Karpas-422 (cell line): ENCODE results near the gene TCF7L1. TPM values are rescaled to one million over a fixed set of nuclear protein-coding genes. Genes with fewer than 3 reads are reported as not detected.
"Not testable (repeated sequence)": the region's sequence is repeated elsewhere in the genome, so short reads cannot be mapped to it uniquely, and the experiment has no call there.

Source experiments
- DNase-seq: peaks from one replicate; pipeline ENCODE4 v3.0.0-alpha.2; 2015
- H2AFZ ChIP-seq: fragments of 200-600 bp; sonication (generic); 2 replicates; pipeline ENCODE4 v1.6.1; 2014; ENCODE audit warnings: antibody characterized with exemption, low read length, mixed read lengths
- H3K27ac ChIP-seq: fragments of 200-600 bp; sonication (generic); 2 replicates; pipeline ENCODE4 v1.5.1; 2014; ENCODE audit warnings: mild to moderate bottlenecking, low read length, moderate library complexity
- H3K27me3 ChIP-seq: fragments of 200-600 bp; sonication (generic); 2 replicates; pipeline ENCODE4 v1.6.1; 2014; ENCODE audit warnings: low read length, mixed read lengths
- H3K36me3 ChIP-seq: fragments of 200-600 bp; sonication (generic); 2 replicates; pipeline ENCODE4 v1.6.1; 2014; ENCODE audit warnings: low read length, mixed read lengths; ENCODE audit not compliant: insufficient read depth
- H3K4me1 ChIP-seq: fragments of 200-600 bp; sonication (generic); 2 replicates; pipeline ENCODE4 v1.6.1; 2014; ENCODE audit warnings: mild to moderate bottlenecking, low read length, mixed read lengths
- H3K4me2 ChIP-seq: fragments of 200-600 bp; sonication (generic); 2 replicates; pipeline ENCODE4 v1.6.1; 2014; ENCODE audit warnings: low read length, low read depth, mild to moderate bottlenecking; ENCODE audit not compliant: poor library complexity, severe bottlenecking
- H3K4me3 ChIP-seq: fragments of 200-600 bp; sonication (generic); 2 replicates; pipeline ENCODE4 v1.5.1; 2014; ENCODE audit warnings: mild to moderate bottlenecking, antibody characterized with exemption, low read length, mixed read lengths
- H3K79me2 ChIP-seq: fragments of 200-600 bp; sonication (generic); 2 replicates; pipeline ENCODE4 v1.6.1; 2014; ENCODE audit warnings: mild to moderate bottlenecking, low read length, mixed read lengths
- H3K9ac ChIP-seq: fragments of 200-600 bp; sonication (generic); 2 replicates; pipeline ENCODE4 v1.6.0; 2014; ENCODE audit warnings: low read length
- H3K9me2 ChIP-seq: fragments of 200-600 bp; sonication (generic), shearing (Covaris generic); replicated peaks from 2 replicates; pipeline ENCODE4 v1.6.0; 2014; ENCODE audit warnings: mild to moderate bottlenecking, low read length, moderate library complexity; ENCODE audit not compliant: insufficient read depth
- H3K9me3 ChIP-seq: fragments of 300-700, 200-600 bp; sonication (generic); 2 replicates; pipeline ENCODE4 v1.6.1; 2014; ENCODE audit warnings: low read length, mixed read lengths
- H4K20me1 ChIP-seq: fragments of 200-600 bp; sonication (generic); 2 replicates; pipeline ENCODE4 v1.6.1; 2014; ENCODE audit warnings: mild to moderate bottlenecking, antibody characterized with exemption, low read length, low read depth; ENCODE audit not compliant: insufficient read depth
- total RNA-seq: library from RNA; depleted of rRNA; stranded (reverse); fragments of >200 nt; shearing (Covaris generic); gene quantifications from 2 replicates; pipeline ENCODE4 v1.2.3, GENCODE V29; 2014; ENCODE audit warnings: low replicate concordance

TCF7L1 gene
- total RNA-seq, 1 experiment from 2014 or later: not detected

DNA sequence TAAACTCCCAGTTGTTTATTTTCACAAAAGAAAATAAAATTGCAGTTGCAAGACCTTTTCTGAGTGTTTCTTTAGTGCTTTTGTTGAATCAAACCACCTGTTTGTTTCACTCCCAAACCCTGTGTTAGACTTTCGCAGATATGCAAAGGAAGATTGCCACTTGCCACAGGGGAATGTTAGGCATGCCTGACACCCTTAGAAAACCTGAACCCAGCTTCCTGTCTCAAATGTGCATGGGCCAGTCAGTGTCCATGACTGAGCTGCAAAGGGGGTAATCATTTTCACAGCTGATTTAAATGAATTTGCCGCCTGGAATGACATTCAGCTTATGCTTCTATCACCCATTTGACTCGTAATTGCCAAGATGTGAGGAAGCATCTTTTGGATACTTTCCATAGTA lies 177.1 kb downstream of the TCF7L1 start:
- H3K9me2 ChIP-seq: no peaks in the 10 kb centered on the region
- peak overlapping the region; percentile 3 for H3K4me2 ChIP-seq
- peaks cover 31% of the 10 kb centered on the region; the same call in 1 of the 2 replicates for H4K20me1 ChIP-seq
- H3K79me2 ChIP-seq: no peaks in the 10 kb centered on the region
- no peak overlapping the region for H2AFZ ChIP-seq
- DNase-seq: peak; percentile 66
- no peaks in the 10 kb centered on the region for H3K9me3 ChIP-seq
- no peak overlapping the region for H3K9ac ChIP-seq
- no peak overlapping the region for H3K4me3 ChIP-seq
- no peak overlapping the region for H3K27ac ChIP-seq
- H3K27me3 ChIP-seq: no peaks in the 10 kb centered on the region
- no peaks in the 10 kb centered on the region; the same call in 1 of the 2 replicates for H3K36me3 ChIP-seq
- peaks cover 28% of the 10 kb centered on the region for H3K4me1 ChIP-seq

DNA sequence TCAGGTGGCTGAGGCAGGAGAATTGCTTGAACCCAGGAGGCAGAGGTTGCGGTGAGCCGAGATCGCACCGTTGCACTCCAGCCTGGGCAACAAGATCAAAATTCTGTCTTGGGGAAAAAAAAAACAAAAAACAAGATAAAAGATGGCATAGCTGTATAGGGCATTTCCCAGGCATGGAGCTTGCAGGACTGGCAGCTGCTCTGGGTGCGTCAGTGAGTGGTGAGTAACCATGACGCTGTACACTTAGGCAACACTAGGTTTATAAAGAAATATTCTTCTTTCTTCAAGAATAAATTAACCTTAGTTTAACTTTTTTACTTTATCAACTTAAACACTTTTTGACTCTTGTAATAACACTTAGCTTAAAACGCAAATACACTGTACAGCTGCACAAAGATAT lies 179.2 kb downstream of the TCF7L1 start:
- Histone ChIP-seq H3K9me3 (no peaks in the 10 kb centered on the region), H3K27me3 (no peaks in the 10 kb centered on the region), H3K36me3 (peaks cover 5% of the 10 kb centered on the region), H2AFZ (no peak overlapping the region), H3K4me3 (no peak overlapping the region), H3K4me1 (peaks cover 18% of the 10 kb centered on the region), H3K79me2 (no peaks in the 10 kb centered on the region), H3K27ac (no peak overlapping the region), H3K4me2 (no peak overlapping the region), H4K20me1 (peaks cover 35% of the 10 kb centered on the region), H3K9me2 (no peaks in the 10 kb centered on the region), H3K9ac (no peak overlapping the region)
- DNase-seq: peak; percentile 41

DNA sequence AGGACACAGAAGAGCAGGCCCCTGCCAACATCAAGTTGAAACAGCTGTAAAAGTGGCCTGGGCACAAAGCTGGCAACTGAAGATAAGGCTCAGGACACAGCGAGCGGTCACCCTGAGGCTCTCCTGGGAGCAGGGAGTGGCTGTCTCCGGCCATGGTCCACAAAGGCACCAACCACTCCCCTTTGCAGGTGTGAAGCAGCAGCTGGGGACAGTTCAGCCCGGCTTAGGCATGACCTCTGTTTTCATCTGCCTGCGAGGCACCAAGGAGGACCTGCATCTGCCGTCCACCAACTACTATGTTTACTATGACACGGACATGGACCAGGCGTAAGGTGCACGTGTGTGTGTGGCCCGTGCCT lies 181.7 kb downstream of the TCF7L1 start:
- no peak for DNase-seq
- Histone ChIP-seq H3K36me3 (peaks cover 22% of the 10 kb centered on the region), H3K79me2 (peaks cover 6% of the 10 kb centered on the region), H3K27ac (no peak overlapping the region), H3K9me2 (no peaks in the 10 kb centered on the region), H3K4me1 (peaks cover 12% of the 10 kb centered on the region), H3K27me3 (no peaks in the 10 kb centered on the region), H3K4me3 (no peak overlapping the region), H3K4me2 (no peak overlapping the region), H4K20me1 (peaks cover 41% of the 10 kb centered on the region), H2AFZ (no peak overlapping the region), H3K9ac (no peak overlapping the region), H3K9me3 (no peaks in the 10 kb centered on the region)

DNA sequence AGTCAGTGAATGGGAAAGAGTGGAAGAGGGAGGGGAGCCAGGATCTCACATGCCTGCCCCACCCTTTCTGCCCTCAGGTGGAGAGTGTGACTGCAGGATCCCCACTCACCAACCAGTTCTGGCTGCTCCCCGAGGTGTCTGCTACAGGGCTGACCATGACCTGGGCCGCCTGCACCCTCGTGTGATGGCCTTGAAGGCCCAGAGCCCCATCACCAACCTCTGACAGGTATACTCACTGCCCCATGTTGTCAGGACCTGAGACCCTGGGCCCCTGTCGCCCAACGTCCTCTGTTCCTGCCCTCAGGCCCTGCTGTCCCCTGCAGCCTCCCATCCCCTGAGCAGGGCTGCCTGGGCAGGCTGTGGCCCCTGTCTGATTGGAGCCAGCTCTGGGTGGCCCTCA lies 182.7 kb downstream of the TCF7L1 start:
- Histone ChIP-seq H4K20me1 (peaks cover 43% of the 10 kb centered on the region), H3K79me2 (peaks cover 17% of the 10 kb centered on the region), H3K36me3 (peaks cover 32% of the 10 kb centered on the region)
- not testable (repeated sequence) for DNase-seq, H3K9me2 ChIP-seq, H3K4me2 ChIP-seq, H2AFZ ChIP-seq, H3K9me3 ChIP-seq, H3K9ac ChIP-seq, H3K4me1 ChIP-seq, H3K27ac ChIP-seq, H3K4me3 ChIP-seq, H3K27me3 ChIP-seq

DNA sequence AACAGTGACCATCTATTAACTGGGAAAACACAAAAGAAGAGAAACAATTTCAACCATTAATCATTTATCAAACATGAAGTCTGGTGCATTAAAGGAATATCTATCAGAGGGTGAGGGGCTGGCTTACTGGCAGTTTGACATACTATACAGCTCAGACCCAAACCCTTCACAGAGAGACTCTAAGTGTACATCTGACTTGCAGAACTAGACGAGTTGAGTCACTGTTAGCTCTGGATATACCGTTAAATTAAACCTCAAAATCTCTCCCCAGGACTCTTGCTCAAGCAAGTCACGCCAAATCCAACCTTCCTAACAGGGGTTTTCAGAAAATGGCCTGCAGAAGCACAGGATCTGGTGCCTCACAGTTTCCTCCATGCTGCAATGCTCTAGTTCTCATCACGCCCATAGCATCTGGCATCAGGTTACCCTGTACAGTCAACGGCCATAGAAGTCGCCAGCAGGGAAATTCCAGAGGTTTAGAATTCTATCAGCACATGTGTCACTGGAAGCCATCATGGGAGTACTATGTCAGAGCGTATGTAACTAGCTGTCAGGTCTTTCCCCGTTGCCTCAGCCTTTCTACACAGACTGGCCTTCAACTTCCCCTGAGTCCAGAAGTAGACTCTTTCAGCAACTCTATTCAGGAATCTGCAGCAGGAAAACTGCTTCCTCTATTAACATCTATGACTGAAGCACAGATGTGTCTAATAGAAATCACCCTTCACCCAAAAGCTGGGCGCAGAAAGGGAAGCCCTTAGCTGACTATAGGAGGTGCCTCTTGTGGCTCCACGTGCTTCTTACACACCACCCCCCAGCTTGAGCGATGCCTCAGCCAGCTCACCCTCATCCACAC lies 185.3 kb downstream of the TCF7L1 start:
- Histone ChIP-seq H3K4me2 (no peak overlapping the region), H4K20me1 (peaks cover 60% of the 10 kb centered on the region), H3K27me3 (no peaks in the 10 kb centered on the region), H3K9me3 (no peaks in the 10 kb centered on the region), H3K36me3 (peaks cover 56% of the 10 kb centered on the region), H3K9me2 (no peaks in the 10 kb centered on the region), H3K9ac (no peak overlapping the region), H3K27ac (no peak overlapping the region), H3K4me1 (peaks cover 10% of the 10 kb centered on the region), H3K79me2 (peaks cover 42% of the 10 kb centered on the region), H2AFZ (no peak overlapping the region), H3K4me3 (no peak overlapping the region)
- no peak for DNase-seq

DNA sequence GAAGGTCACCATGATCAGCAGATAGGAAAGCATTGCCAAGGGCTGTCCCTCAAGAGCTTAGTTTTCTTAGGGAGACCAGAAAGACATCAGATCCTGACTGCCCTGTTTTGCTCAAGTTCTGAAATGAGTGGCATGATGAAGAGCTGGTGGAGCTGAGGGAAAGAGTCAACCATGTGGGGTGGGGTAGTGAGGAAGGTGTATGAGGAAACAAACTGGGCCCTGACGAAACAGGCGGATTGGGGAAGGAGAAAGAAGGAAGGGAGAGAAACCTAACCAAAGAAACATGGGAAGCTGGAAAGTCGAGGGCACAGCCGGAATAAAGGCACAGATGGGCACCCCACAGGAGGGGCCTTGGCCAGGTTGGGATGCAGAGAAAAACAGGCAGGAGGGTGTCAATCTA lies 186.6 kb downstream of the TCF7L1 start:
- peaks cover 54% of the 10 kb centered on the region for H3K79me2 ChIP-seq
- H4K20me1 ChIP-seq: peaks cover 66% of the 10 kb centered on the region

DNA sequence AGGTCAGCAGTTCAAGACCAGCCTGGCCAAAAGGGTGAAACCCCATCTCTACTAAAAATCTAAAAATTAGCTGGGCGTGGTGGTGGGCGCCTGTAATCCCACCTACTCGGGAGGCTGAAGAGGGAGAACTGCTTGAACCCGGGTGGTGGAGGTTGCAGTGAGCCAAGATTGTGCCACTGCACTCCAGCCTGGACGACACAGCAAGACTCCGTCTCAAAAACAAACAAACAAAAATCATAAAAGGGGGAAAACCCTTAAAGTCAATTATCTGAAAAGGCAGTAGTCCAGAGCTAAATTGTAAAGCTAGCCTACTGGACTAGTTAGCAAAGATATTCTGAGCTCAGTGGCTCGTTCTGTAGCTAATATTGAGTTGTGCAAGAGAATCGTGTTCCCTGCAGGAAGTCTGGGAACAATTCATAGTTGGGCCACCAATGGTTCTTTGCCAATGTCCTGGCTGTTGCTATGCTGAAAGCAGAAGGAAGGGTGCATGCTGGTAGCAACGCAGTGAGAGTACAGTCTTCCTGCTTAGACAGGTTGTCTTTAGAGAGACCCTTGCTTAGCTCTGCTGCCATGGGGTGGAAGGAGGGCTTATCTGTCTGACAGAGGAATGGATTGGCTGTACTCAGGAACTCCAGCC lies 190.3 kb downstream of the TCF7L1 start:
- H3K9ac ChIP-seq: no peak overlapping the region
- no peak overlapping the region for H3K4me2 ChIP-seq
- H4K20me1 ChIP-seq: peaks cover 76% of the 10 kb centered on the region
- no peaks in the 10 kb centered on the region for H3K27me3 ChIP-seq
- H3K9me2 ChIP-seq: no peaks in the 10 kb centered on the region
- H3K27ac ChIP-seq: no peak overlapping the region
- no peak overlapping the region for H2AFZ ChIP-seq
- no peaks in the 10 kb centered on the region for H3K9me3 ChIP-seq
- H3K36me3 ChIP-seq: peaks cover 75% of the 10 kb centered on the region
- peaks cover 35% of the 10 kb centered on the region for H3K4me1 ChIP-seq
- H3K79me2 ChIP-seq: peaks cover 84% of the 10 kb centered on the region
- H3K4me3 ChIP-seq: no peak overlapping the region
- no peak for DNase-seq

More for the DNA sequence above, 186.6 kb downstream of the TCF7L1 start:
- no peak overlapping the region for H3K27ac ChIP-seq
- no peak overlapping the region for H2AFZ ChIP-seq
- H3K4me2 ChIP-seq: no peak overlapping the region
- peaks cover 17% of the 10 kb centered on the region for H3K4me1 ChIP-seq
- peaks cover 67% of the 10 kb centered on the region for H3K36me3 ChIP-seq
- no peaks in the 10 kb centered on the region for H3K9me3 ChIP-seq
- H3K9ac ChIP-seq: no peak overlapping the region
- DNase-seq: no peak
- H3K27me3 ChIP-seq: no peaks in the 10 kb centered on the region
- H3K4me3 ChIP-seq: no peak overlapping the region
- H3K9me2 ChIP-seq: no peaks in the 10 kb centered on the region

DNA sequence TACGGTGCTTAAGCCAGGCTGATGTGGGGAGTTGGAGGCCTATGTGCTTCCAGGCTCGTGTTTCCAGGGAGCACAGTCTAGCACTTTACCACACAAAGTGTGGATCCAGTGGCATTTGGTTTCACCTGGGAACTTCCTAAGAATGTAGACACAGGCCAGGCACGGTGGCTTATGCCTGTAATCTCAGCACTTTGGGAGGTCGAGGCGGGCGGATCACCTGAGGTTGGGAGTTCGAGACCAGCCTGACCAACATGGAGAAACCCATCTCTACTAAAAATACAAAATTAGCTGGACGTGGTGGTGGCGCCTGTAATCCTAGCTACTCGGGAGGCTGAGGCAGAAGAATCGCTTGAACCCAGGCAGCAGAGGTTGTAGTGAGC lies 190.8 kb downstream of the TCF7L1 start:
- Histone ChIP-seq H4K20me1 (peaks cover 74% of the 10 kb centered on the region), H3K36me3 (peaks cover 69% of the 10 kb centered on the region), H3K4me1 (peaks cover 40% of the 10 kb centered on the region), H3K79me2 (peaks cover 84% of the 10 kb centered on the region)
- H3K9ac ChIP-seq, H3K27ac ChIP-seq, H3K27me3 ChIP-seq, H3K4me2 ChIP-seq, H3K9me2 ChIP-seq, H3K9me3 ChIP-seq, H3K4me3 ChIP-seq, DNase-seq, H2AFZ ChIP-seq: not testable (repeated sequence)
